ENCODE results near the gene CTAG1B.

- no peak for TF ChIP-seq CTCF (IDR thresholded peaks at IDR 0.05; ENCODE audit: borderline replicate concordance, extremely low read depth, low read length, poor library complexity, severe bottlenecking)
- TF ChIP-seq EZH2 (IDR thresholded peaks at IDR 0.05; ENCODE audit: borderline replicate concordance, low read depth, low read length, severe bottlenecking) = no peak
Observed at GRCh38 chrX:154657226-154657805, 38.2 kb upstream of the CTAG1B start.
